CD4-positive, alpha-beta T cell treated with Interleukin-6 for 4 hours (primary cell): ENCODE measurements around the gene SF3B3.
A peak's percentile ranks its signal among the peaks of the same experiment; 100 is the strongest.

Experiments
- DNase-seq: peaks from one replicate; pipeline ENCODE4 v3.0.0-alpha.2; 2020; ENCODE audit warnings: mixed read lengths

SF3B3 gene

DNA sequence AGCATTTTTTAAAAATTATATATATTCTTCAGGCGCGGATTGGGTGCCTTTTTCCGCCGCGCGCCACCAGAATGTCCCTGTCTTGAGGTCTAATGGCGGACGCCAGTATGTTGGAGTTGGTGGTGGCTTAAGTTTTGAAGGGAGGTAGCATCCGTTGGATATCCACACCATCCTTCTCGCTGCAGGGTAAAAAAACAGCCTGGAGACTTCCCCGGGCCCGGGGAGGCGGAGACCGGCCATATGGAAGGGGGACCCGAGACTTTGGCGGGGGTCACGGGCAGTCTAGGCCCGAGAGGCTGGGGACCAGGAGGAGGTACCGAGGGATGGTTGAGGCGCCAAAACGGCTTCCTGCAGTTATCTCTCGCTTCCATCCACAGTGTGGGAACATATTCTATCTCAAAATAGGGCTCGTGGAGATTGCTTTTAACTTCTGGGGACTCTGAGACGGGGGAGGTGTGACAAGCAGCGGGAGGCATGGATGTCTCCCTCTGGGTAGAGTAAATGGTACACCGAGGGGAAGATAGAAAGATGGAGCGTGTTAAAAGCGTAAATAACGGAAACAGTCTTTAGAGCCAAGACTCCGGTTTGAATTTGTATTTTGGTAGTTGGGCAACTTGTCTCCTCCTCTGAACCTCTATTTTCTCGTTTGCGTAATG lies at the start of gene SF3B3:
Gene SF3B3 (plus strand): TSS at position 74 of the 656 bp plus-strand sequence. CDS start 2,841 bp downstream, outside the sequence.
- DNase-seq: no peak

DNA sequence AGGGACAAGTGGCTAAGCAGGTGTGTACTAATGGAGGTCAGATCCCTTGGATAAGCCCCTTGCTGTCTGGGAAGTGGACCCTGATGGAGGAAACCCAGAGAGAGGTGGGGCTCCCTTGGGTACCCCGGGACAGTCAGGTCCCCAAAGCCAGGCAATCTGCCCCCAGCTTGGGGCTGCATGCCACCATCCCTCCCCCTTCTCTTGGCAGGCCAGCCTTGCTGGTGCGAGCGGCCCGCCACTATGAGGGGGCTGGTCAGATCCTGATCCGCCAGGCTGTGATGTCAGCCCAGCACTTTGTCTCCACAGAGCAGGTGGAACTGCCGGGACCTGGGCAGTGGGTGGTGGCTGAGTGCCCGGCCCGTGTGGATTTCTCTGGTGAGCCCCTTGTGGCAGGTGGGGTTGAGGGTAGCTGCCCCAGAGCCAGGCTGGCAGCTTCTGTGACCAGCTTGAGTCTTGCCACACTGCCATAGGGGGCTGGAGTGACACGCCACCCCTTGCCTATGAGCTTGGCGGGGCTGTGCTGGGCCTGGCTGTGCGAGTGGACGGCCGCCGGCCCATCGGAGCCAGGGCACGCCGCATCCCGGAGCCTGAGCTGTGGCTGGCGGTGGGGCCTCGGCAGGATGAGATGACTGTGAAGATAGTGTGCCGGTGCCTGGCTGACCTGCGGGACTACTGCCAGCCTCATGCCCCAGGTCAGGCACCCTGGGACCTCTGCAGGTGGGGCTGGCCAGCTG lies 49.1 kb upstream of the SF3B3 start:
- DNase-seq: no peak

DNA sequence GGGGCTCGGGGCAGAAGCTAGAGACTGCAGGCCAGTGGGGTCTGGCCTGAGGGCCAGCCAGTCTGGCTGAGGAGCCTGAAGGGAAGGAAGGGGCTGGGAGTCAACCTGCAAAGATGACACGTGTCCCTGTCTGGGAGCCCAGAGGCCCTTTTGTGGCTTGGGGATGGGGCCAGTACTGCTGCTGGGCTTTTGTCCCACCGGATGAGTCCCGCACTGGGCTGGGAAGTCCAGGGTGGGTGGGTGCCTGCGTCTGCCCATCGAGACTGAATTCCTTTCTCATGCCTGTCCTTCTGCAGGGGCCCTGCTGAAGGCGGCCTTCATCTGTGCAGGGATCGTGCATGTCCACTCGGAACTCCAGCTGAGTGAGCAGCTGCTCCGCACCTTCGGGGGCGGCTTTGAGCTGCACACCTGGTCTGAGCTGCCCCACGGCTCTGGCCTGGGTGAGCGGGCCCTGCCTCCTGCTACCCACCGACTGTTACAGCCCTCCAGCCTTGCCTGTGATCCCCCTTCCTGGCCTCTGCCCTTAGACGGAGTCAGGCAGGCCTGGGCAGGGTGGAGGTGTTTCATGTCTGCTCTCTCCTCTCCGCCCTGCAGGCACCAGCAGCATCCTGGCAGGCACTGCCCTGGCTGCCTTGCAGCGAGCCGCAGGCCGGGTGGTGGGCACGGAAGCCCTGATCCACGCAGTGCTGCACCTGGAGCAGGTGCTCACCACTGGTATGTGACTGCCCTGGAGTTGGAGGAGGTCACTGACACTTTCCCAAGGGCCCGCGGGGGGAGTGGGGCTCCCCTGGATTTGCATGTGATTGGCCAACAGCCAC lies 48.4 kb upstream of the SF3B3 start:
- no peak for DNase-seq

DNA sequence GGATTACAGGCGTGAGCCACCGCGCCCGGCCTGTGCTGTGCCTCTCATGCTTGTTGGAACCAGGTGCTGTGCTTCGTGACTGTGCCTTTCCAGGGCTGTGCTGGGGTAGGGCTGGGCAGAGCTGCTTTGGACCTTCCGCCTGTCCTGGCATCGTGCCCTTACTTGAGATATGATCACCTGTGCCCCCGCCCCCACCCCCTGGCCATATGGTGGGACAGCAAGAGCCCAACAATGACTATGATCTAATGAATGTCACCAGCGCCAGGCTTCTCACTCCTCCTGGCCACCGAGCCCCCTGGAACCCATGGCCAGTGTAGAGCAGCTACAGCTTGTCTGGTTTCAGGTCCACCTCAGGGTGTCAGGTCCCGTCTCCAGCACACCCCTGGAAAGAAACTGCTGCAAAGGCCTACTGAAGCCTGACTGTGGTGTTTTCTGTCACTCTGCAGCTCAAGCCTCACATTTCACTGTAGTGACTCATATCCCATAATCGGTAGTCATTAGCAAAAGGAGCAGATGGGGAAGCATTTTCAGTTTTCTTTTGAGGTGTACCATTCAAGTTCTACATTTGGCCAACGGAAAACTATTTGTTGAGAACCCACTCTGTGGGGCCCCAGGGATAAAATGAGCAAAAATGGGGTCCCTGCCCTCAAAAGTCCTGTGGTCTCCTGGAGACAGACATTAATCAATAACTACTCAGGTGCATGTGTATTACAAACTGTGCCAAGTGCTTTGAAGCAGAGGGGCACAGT lies 47.2 kb upstream of the SF3B3 start:
- peak; percentile 10 for DNase-seq

DNA sequence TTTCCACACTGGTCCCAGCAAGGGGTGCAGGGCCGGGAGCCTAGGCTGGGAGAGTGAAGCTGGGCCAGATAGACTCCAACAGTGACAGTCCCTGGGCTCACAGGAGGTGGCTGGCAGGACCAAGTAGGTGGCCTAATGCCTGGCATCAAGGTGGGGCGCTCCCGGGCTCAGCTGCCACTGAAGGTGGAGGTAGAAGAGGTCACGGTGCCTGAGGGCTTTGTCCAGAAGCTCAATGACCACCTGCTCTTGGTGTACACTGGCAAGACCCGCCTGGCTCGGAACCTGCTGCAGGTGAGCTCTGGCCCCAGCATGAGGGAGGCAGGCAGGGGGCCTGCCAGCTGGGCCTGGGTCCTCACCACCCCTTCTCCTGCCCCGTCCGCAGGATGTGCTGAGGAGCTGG lies 45.4 kb upstream of the SF3B3 start:
- DNase-seq: no peak

DNA sequence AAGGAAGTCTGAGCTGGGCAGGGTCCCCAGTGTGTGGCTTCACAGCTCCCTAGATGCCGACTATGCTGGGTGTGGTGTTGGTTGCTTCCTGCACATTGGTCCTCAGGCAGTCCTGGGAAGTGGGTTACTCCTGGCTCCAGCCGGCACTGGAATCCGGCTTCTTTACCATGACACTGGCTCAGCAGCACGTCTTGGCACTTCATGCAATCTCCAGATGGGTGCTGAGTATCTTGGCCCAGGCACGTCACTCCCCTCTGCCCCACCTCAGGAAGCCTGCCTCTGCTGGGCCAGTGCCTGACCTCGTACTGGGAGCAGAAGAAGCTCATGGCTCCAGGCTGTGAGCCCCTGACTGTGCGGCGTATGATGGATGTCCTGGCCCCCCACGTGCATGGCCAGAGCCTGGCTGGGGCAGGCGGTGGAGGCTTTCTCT lies 44.7 kb upstream of the SF3B3 start:
- no peak for DNase-seq

DNA sequence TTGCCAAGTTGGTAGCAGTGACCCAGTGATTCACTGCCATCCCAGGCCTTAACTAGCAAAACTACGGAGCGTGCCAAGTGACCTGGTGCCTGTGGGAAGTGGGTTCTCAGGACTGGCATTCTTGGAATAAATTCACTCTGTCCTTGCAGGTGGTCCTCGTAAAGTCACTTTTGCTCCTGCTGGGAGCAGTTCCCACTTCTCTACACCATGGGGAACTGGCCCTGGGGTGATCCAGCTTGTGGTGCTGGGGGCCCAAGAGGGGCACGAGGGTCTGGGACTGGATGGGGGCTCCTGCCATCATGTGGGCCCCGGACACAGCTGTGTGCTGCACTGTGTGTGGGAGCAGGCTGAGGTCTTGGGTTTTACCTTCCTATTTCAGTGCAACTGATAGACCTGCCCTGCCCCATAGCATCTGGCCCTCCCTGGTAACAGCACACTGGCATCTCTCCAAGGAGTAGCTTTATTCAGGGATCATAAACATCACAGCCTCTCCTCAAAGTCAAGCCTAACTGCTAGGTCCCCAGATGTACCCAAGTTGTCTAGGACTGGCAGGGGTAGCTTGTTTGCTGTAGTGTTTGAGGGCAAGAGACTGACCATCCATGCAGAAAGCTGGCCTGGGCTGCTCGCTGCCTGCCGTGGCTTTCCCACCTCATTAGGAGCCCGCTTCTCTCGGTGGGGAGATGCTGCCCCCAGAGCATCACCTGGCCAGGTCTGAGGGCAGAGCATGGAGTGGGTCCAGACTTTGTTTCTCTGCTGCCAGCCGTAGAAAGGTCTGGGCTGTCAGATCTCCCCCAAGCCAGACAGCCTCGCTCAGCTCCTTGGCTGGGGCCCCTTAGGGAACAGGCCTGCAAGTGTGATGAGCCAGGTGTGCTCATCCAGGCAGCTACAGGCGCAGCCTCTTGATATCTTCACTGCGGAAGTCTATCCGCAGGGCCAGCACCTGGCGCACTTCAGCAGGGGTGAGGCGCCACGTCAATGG lies 43.2 kb upstream of the SF3B3 start:
- DNase-seq: no peak

DNA sequence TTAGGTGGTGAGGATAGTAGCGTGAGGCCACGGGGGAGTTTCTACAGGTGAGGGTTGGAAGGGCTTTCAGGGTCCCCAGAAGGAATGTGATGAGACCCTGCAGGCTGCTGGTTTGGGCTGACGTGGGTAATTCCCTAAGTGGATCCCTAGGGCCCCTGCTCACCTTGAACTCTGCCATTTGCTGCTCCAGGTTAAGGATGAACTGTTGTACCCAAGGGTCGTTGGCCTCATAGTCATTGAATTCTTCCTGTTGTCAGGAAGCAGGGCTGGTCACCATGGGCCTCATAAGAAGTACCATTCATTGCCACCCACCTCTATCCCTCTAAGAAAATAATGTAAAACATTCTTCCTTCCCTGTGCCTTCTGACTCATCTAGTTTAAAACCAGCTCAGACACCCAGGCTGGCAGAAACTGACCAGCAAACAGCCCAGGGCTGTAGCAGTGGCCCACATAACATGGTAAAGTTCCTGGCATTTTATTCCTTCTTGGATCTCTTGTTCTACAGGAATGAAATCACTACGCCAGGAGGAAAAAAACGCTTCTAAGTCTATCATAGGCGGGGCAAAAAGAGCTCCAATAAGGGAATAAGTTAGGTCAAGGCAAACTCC lies 41.6 kb upstream of the SF3B3 start:
- DNase-seq: no peak

DNA sequence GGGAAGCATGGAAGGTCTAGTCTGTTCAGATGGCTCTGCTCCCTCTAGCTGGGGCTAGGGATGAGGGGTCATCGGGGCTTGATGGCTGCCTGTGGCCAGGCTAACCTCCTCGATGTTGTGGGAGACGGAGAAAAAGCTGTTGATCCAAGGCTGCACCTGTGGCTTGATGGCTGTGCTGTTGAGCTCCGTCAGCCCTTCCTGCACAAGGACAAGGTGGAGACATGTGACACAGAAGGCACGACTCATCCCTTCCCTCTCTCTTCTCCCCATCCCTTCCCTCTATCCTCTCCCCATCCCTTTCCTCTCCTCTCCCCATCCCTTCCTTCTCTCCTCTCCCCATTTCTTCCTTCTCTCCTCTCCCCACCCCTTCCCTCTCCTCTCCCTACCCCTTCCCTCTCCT lies 41.0 kb upstream of the SF3B3 start:
- no peak for DNase-seq

DNA sequence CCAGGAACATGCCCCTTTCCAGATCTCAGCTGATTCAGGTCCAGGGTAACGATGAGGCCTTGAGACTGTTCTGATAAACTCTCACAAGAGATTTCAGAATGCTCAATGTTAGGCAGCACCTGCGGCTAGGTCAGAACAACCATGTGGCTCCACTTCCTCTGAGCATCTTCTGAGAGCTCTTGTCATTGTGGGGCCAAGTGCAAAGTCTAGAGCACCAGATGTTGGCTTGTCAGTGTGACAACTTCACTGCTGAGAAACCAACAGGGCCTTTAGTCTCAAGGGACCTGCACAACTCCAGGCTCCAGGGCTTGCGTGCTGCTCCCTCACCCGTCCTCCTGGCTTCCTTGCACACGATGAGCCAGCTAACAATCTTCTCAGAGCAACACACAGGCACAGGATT lies 40.2 kb upstream of the SF3B3 start:
- DNase-seq: no peak

DNA sequence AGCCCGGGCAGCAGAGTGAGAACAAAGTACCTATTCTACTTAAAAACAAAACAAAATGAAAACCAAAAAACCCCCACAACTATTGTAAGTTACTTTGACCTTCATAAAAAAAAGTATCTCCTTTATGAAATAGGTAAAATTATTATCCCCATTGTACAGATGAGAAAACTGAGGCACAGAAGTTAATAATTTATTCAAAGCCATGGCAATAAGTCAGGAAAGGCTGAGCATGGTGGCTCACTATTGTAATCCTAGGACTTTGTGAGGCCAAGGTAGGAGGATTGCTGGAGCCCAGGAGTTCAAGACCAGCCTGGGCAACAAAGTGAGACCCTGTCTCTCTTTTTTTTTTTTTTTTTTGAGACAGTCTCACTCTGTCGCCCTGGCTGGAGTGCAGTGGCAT lies 38.7 kb upstream of the SF3B3 start:
- no peak for DNase-seq

DNA sequence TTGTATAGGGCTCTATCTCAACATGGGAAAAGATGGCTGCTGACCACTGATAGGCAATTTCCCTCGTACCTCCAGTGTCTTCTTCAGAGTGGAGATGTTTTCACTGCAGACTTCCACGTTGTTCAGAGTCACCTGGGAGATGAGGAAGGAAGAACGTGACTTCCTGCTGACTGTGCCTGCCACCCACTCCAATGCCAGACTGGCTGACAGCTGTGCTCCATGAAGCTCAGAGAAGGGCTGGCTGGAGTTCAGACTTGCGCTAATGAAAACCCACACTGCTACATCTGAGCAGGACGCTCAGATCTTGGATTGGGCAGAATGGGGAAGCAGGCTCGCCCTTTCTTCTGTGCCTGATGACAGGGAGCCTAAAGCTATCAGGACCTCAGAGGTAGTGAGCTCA lies 33.4 kb upstream of the SF3B3 start:
- DNase-seq: no peak

DNA sequence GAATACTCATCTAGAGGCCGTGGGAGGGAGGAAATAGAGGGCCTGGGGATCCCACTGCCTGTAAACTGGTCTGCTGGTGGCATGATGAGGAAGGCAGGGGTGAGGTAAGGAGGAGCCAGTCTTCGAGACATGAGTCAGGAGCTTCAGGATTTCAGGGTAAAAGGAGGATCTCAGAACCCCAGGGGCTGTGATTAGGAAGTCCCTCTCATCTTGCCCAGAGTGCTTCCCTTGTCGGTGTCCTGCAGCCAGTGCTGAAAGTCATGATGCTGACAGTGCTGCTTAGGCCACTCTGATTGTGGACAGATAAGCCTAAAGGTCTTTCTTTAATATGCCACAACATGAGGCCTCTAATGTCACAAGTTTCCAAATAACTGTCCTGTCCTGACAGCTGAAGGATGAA lies 29.8 kb upstream of the SF3B3 start:
- DNase-seq: no peak

DNA sequence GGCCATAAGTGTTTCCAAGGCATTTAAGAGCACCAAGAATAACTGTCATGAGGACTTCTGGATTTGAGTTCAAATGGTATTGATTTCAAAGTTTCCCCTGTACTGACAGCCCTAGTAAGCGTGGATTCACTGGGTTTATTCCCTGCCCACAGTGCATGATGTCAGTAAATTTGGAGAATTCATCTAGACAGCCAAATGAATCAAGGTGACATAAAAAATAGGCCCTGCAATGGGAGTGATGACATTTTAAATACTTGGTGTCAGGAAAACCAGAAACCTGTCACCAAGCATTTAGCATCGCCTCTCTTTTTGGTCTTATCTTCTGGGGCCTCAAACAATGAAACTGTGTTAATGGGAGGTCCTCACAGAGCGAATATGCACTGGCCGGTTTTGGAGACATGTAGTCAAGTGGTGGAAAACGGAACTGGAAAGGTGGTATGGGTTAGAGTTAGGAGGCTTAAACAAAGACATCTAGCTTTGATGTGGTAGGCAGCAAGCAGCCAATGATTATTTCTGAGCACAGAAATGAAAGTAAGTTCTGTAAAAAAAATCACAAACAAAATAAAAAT lies 29.3 kb upstream of the SF3B3 start:
- DNase-seq: no peak

DNA sequence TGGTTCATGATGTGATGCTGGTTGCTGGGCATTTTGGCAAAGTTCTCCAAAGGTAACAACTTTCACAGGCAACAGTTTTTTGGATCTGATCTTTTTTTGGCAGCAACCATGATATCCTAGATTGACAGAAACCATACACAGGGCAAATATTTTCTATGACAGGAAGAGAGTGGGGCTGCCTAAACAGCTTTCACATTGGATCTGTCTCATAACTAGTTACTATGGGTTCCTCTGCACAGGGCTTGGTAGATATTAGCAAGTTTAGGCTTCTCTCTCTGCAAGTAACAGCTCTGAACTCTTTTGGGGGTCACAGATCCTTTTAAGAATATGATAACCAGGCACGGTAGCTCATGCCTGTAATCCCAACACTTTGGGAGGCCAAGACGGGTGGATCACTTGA lies 28.8 kb upstream of the SF3B3 start:
- DNase-seq: no peak

DNA sequence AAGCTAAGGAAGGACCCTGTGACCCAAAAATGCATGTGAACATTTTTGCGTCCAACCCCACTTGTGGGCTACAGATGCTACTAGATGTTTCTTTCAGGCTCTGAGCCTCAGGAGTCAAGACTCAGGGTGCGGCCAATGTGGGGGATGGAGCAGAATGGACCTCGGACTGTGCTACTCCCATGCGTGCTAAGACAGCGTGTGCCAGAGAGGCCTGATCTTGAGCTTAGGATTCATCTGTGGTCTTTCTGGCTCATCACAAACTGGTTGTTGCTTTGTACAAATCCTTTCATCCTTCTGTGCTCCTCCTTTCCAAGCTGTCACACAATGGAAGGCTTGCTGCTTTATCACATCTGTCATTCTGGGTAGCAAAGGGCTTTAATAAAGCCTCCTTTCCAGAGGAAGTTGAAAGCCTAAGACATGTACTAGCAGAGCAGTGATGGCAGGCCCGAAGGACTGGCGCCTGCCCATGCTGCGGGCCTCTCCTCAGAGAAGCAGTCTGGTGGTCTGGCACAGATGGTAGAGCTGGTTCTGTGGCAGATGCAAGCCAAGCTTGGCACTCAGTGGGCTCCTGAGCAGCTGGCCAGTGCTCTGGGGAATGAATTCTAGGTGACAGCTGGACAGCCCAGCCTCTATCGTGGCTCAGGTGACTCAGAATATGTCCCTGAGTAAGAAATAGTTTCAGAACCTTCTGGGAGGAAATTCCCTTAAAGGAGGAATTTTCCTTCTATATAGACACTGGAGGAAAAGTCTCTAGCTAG lies 28.0 kb upstream of the SF3B3 start:
- DNase-seq: no peak

DNA sequence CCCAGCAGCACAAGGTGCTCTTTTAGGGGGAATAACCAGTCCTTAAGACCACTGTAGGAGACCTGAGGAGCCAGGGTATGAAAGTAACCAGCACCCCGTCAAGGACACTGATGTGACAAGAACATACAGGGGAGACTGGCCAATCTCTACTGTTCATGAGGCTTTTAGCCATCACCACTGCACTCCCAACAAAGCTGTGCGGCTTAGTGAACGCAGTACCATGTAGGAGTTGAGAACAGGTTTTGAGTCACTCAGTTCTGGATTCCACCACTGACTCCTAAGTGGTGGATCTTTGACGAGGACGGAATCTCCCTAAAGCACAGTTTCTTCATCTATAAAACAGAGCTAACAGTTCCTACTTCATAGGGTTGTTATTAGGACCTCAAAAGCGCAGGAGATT lies 27.1 kb upstream of the SF3B3 start:
- no peak for DNase-seq

DNA sequence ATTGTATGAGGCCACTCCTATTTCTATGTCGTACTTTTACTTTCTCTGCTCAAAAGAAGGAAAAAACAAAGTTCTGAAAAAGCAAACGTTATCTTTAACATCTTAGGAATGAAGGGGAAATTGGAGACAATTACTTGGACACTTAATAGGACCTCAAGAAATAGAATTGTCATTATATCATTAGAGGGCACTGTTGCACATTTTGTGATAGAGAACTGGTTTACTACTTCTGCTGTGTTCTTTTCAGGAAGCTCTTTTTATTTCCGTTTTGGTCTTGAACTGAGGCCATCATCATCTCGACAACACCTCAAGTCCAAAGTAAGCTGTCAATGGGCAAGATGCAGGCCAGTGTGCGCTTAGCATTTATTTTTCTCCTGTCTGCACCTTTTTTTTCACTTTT lies 14.9 kb upstream of the SF3B3 start:
- DNase-seq: no peak

DNA sequence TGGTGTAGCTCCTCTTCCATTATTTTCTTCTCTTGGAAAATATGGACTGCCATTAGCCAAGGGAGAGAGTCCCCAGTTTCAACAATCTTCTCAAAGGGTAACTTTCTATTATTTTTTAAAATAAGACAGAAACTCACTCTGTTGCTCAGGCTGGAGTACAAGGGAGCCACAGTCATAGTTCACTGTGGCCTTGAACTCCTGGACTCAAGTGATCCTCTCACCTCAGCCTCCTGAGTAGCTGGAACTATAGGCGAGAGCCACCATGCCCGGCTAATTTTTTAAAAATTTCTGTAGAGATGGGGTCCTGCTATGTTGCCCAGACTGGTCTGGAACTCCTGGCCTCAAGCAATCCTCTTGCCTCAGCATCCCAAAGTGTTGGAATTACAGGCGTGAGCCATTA lies 13.4 kb upstream of the SF3B3 start:
- DNase-seq: no peak

DNA sequence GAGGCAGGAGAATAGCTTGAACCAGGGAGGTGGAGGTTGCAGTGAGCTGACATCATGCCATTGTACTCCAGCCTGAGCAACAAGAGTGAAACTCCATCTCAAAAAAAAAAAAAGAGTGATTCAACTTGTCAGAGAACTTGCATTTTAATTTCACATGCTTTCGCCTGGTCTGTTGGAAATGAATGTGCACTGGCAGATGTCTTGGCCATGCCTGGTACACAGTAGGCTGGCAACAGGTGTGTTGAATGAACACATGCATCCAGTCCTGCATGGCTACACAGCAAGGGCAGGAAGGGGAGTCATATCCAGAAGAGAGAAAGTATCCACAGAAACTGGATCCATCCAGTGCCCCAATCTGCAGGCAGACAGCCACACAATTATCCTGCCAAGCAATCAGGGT lies 11.8 kb upstream of the SF3B3 start:
- no peak for DNase-seq
